ENCODE data around the gene TRIM27.
A peak's percentile ranks its signal among the peaks of the same experiment; 100 is the strongest.
"Not testable (repeated sequence)": the region's sequence is repeated elsewhere in the genome, so short reads cannot be mapped to it uniquely, and the experiment has no call there.

The TRIM27 gene

GRCh38 chr6:28865401-28866204 lies 58.2 kb downstream of the TRIM27 start:
- DNase-seq (ENCODE audit: insufficient read length, low spot score) (no peak), FAIRE-seq (peak; percentile 58)

- FAIRE-seq (no peak), DNase-seq (ENCODE audit: insufficient read length, low spot score) (no peak)
These were observed 59.4 kb downstream of the TRIM27 start for GRCh38 chr6:28864326-28864923.

GRCh38 chr6:28863604-28864325 lies 60.0 kb downstream of the TRIM27 start:
- DNase-seq (ENCODE audit: insufficient read length, low spot score) (no peak), FAIRE-seq (peak; percentile 66)

- FAIRE-seq (no peak), DNase-seq (ENCODE audit: insufficient read length, low spot score) (no peak)
These were observed 61.7 kb downstream of the TRIM27 start for GRCh38 chr6:28862077-28862476.

- DNase-seq (ENCODE audit: insufficient read length, low spot score) (no peak), FAIRE-seq (no peak)
These were observed 62.4 kb downstream of the TRIM27 start for GRCh38 chr6:28861339-28861738.

- FAIRE-seq, result no peak
- no peak for DNase-seq (ENCODE audit: insufficient read length, low spot score)
These were observed 63.2 kb downstream of the TRIM27 start for GRCh38 chr6:28860581-28860980.

GRCh38 chr6:28858963-28859362 lies 64.8 kb downstream of the TRIM27 start:
- DNase-seq (ENCODE audit: insufficient read length, low spot score) (no peak), FAIRE-seq (no peak)

GRCh38 chr6:28856620-28857005 lies 67.2 kb downstream of the TRIM27 start:
- DNase-seq (ENCODE audit: insufficient read length, low spot score) (no peak), FAIRE-seq (no peak)

GRCh38 chr6:28854405-28854804 lies 69.4 kb downstream of the TRIM27 start:
- DNase-seq (ENCODE audit: insufficient read length, low spot score); FAIRE-seq: not testable (repeated sequence)

All from GM19239 (cell line).